HUDEP-2 (cell line): Measurements from ENCODE around the gene RPH3AL.

ENCODE experiments used
- DNase-seq, 76 experiments: peaks; one replicate each; lab custom pipeline; 2025; ENCODE audit not compliant: unreplicated experiment in 76 of 76; lab: John Stamatoyannopoulos, UW

RPH3AL gene

GRCh38 chr17:352421-353212, at the start of gene RPH3AL:
Gene RPH3AL, minus strand, starts transcription at chr17:352807. Its CDS starts 25,264 bp downstream, at chr17:327543.
- no peak for DNase-seq

GRCh38 chr17:400257-400656, 47.6 kb upstream of the RPH3AL start:
- DNase-seq: no peak

GRCh38 chr17:396788-397187, 44.2 kb upstream of the RPH3AL start:
- DNase-seq: no peak

GRCh38 chr17:395974-396373, 43.4 kb upstream of the RPH3AL start:
- no peak for DNase-seq

GRCh38 chr17:395179-395578, 42.6 kb upstream of the RPH3AL start:
- DNase-seq: no peak

GRCh38 chr17:394718-395095, 42.1 kb upstream of the RPH3AL start:
- DNase-seq: no peak

GRCh38 chr17:393806-394717, 41.5 kb upstream of the RPH3AL start:
- no peak for DNase-seq

- no peak for DNase-seq
These were observed 39.2 kb upstream of the RPH3AL start for GRCh38 chr17:391850-392249.

- DNase-seq: no peak
These were observed 37.4 kb upstream of the RPH3AL start for GRCh38 chr17:390025-390424.

GRCh38 chr17:388087-388486, 35.5 kb upstream of the RPH3AL start:
- DNase-seq: no peak

GRCh38 chr17:386141-386876, 33.7 kb upstream of the RPH3AL start:
- peak in 50 of 76 experiments; percentile 0 to 65 (median 34) for DNase-seq

GRCh38 chr17:385836-386140, 33.2 kb upstream of the RPH3AL start:
- DNase-seq: no peak

- peak in 1 of 76 experiments; percentile 5 for DNase-seq
These were observed 32.7 kb upstream of the RPH3AL start for GRCh38 chr17:385178-385835.

GRCh38 chr17:384622-385177, 32.1 kb upstream of the RPH3AL start:
- DNase-seq: no peak

GRCh38 chr17:383771-384621, 31.4 kb upstream of the RPH3AL start:
- no peak for DNase-seq

GRCh38 chr17:382644-383533, 30.3 kb upstream of the RPH3AL start:
- DNase-seq: no peak

GRCh38 chr17:381941-382643, 29.5 kb upstream of the RPH3AL start:
- DNase-seq: no peak

GRCh38 chr17:381516-381915, 28.9 kb upstream of the RPH3AL start:
- DNase-seq: no peak
